Mucosa of descending colon (tissue), 3 donors: ENCODE data around the gene ATP2B3. TPM values are rescaled to one million over a fixed set of nuclear protein-coding genes. Genes with fewer than 3 reads are reported as not detected.

Source experiments
- ATAC-seq: fragments of 200-7000 bp; cut with Tn5 transposase; one replicate; pipeline ENCODE4 v1.9.1; 2020; ENCODE audit warnings: mild to moderate bottlenecking, moderate library complexity
- DNase-seq, 3 donors: peaks; one replicate each; pipeline ENCODE4 v3.0.0-alpha.2; 2020
- H3K36me3 ChIP-seq: fragments of 200-600 bp; one replicate; pipeline ENCODE4 v1.8.0; 2021; ENCODE audit warnings: low read depth, mild to moderate bottlenecking
- H3K4me1 ChIP-seq: fragments of 200-600 bp; one replicate; pipeline ENCODE4 v1.8.0; 2021; ENCODE audit warnings: low read depth, mild to moderate bottlenecking
- H3K4me3 ChIP-seq: fragments of 200-600 bp; one replicate; pipeline ENCODE4 v1.8.0; 2021; ENCODE audit warnings: mild to moderate bottlenecking
- H3K9me3 ChIP-seq: fragments of 200-600 bp; one replicate; pipeline ENCODE4 v1.8.0; 2021; ENCODE audit warnings: mild to moderate bottlenecking
- CTCF ChIP-seq: fragments of 200-600 bp; IDR thresholded peaks from one replicate; pipeline ENCODE4 v1.8.0; 2022; ENCODE audit warnings: antibody characterized with exemption, mild to moderate bottlenecking
- intact Hi-C, 2 donors: fragments of 100-400 bp; cut with DNase I in 1 of 2; cut with micrococcal nuclease in 1 of 2; formaldehyde crosslinking; loops; one replicate each; pipeline versions ENCODE4 v1.11.0 to v1.11.1; 2022; cut with DNase I, micrococcal nuclease
- total RNA-seq, 3 donors: library from RNA; stranded (reverse); fragmentation: NEBNext Ultra II Directional in 2 of 3; extraction: Animal tissue kit (Norgen Biotek cat#: 25700) in 2 of 3; gene quantifications; one replicate each; pipeline versions ENCODE4 v1.2.1 to v1.2.4, GENCODE V29; 2021 to 2023
- donor health status: DM: no; HTN: no; CAD: no; lungs with moderate emphysema.
- donor health status: DM: no; HTN: no; CAD: no.
- donor health status: DM: no; HTN: yes; CAD: no.

Gene ATP2B3
- total RNA-seq, 3 donors from 2014 or later = 0.07 to 1.1 TPM; not detected in 1

GRCh38 chrX:153578200-153578835 is 60.9 kb downstream of the ATP2B3 start:
- no peak for DNase-seq

GRCh38 chrX:153578889-153579288 is 61.4 kb downstream of the ATP2B3 start:
- Histone ChIP-seq H3K9me3 (no peaks in the 10 kb centered on the region), H3K36me3 (no peaks in the 10 kb centered on the region), H3K4me1 (no peaks in the 10 kb centered on the region), H3K4me3 (no peak overlapping the region)
- intact Hi-C loops = no loop called here
- DNase-seq (no peak), ATAC-seq (no peak)
- no peak for TF ChIP-seq CTCF

More at GRCh38 chrX:153578200-153578835, 60.9 kb downstream of the ATP2B3 start:
- no peak overlapping the region for H3K4me3 ChIP-seq
- intact Hi-C loops = no loop called here
- no peaks in the 10 kb centered on the region for H3K9me3 ChIP-seq
- H3K36me3 ChIP-seq = no peaks in the 10 kb centered on the region
- TF ChIP-seq CTCF = no peak
- ATAC-seq = no peak
- H3K4me1 ChIP-seq = no peaks in the 10 kb centered on the region

GRCh38 chrX:153580700-153581386 is 63.4 kb downstream of the ATP2B3 start:
- Histone ChIP-seq H3K4me3 (no peak overlapping the region), H3K4me1 (no peaks in the 10 kb centered on the region), H3K9me3 (no peaks in the 10 kb centered on the region), H3K36me3 (no peaks in the 10 kb centered on the region)
- intact Hi-C loops = no loop called here
- no peak for TF ChIP-seq CTCF
- DNase-seq (peak in 1 of 3 donors; percentile 45), ATAC-seq (no peak)

GRCh38 chrX:153582896-153583295 is 65.5 kb downstream of the ATP2B3 start:
- TF ChIP-seq CTCF = no peak
- H3K9me3 ChIP-seq = no peaks in the 10 kb centered on the region
- no peaks in the 10 kb centered on the region for H3K36me3 ChIP-seq
- intact Hi-C loops = no loop called here
- no peak overlapping the region for H3K4me3 ChIP-seq
- H3K4me1 ChIP-seq = no peaks in the 10 kb centered on the region
- peak; percentile 36 to 70 (median 38) for DNase-seq
- peak; percentile 72 for ATAC-seq

GRCh38 chrX:153583433-153583832 is 66.0 kb downstream of the ATP2B3 start:
- Histone ChIP-seq H3K36me3 (no peaks in the 10 kb centered on the region), H3K9me3 (no peaks in the 10 kb centered on the region), H3K4me1 (no peaks in the 10 kb centered on the region), H3K4me3 (no peak overlapping the region)
- intact Hi-C loops = no loop called here
- TF ChIP-seq CTCF = no peak
- DNase-seq = no peak
- ATAC-seq = no peak
